ENCODE results near the gene ARL3. TPM values are rescaled to one million over a fixed set of nuclear protein-coding genes. Genes with fewer than 3 reads are reported as not detected.

Gene ARL3
- polyA plus RNA-seq, 4 donors = 28.1 to 35.7 (median 30.1) TPM

DNA sequence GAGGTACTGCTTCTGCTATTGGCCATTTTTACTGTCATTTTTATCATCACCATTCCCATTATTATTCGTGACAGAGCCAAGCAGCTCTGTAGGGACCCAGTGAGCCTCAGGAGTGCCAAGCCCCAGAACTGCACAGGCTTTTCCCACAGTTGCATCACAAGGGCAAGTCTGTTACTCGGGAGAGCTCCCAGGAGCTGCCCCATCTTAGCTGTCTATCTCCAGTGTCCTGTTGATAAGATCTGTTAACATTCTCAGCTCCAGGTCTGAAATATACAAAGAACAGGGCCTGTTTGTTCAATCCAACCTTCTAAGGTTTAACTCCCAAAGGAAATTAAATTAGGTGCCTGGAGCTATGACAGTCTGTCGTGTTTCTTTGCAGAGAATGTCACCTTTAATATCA, 90.1 kb downstream of the ARL3 start:
- DNase-seq (ENCODE audit: low read depth in 4 of 4, low spot score in 2 of 4) = no peak

Other genes with a start within 250 kb of the ARL3 start
- gene ACTR1A, start 211.7 kb downstream of the ARL3 start, polyA plus RNA-seq (ENCODE audit: insufficient read length in 4 of 4) = 10 to 100 TPM; 83.8 to 88.0 (median 86.2) TPM
- 10 to 100 TPM; 26.7 to 32.0 (median 28.0) TPM for gene SUFU, start 210.4 kb downstream of the ARL3 start, polyA plus RNA-seq (ENCODE audit: insufficient read length in 4 of 4)
- gene TRIM8, start 69.9 kb downstream of the ARL3 start, polyA plus RNA-seq (ENCODE audit: insufficient read length in 4 of 4) = 100 to 1,000 TPM; 122 to 157 (median 132) TPM
- gene SFXN2, start 239 bp upstream of the ARL3 start, polyA plus RNA-seq (ENCODE audit: insufficient read length in 4 of 4) = 10 to 100 TPM; 38.8 to 84.1 (median 54.8) TPM
- 10 to 100 TPM; 46.4 to 52.4 (median 46.7) TPM for gene WBP1L, start 29.6 kb upstream of the ARL3 start, polyA plus RNA-seq (ENCODE audit: insufficient read length in 4 of 4)
- gene CYP17A1, start 123.0 kb upstream of the ARL3 start, polyA plus RNA-seq (ENCODE audit: insufficient read length in 4 of 4) = 1 to 10 TPM in 2 of 4 donors, under 1 TPM in 2; 0.39 to 2.5 (median 0.89) TPM
- 10 to 100 TPM; 45.9 to 66.4 (median 53.6) TPM for gene BORCS7, start 139.9 kb upstream of the ARL3 start, polyA plus RNA-seq (ENCODE audit: insufficient read length in 4 of 4)
- gene AS3MT, start 155.1 kb upstream of the ARL3 start, polyA plus RNA-seq (ENCODE audit: insufficient read length in 4 of 4) = 10 to 100 TPM; 18.7 to 26.3 (median 22.2) TPM
- gene CNNM2, start 203.9 kb upstream of the ARL3 start, polyA plus RNA-seq (ENCODE audit: insufficient read length in 4 of 4) = 10 to 100 TPM in 3 of 4 donors, 1 to 10 TPM in 1; 9.7 to 13.1 (median 10.0) TPM

Data from left renal cortex interstitium (tissue), 4 donors.